ENCODE measurements around the gene LRRC4C.

DNA sequence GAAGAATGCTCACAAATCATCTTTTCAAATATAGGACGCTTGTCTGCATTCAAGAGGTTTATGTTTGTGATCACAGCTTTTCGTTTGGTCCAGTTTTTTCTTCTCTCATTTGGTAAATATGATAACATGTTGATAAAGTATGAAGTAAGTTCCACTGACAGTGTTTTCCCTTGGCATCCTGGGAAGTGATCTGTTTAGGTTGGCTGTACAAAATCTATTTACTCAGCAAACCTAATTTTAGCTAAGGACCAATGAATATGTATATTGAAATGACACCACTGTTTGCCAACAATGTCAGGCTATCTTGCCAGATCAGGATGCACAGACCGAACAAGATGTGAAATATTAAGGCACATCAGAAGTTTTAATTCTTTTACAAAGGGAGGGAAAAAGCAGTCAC lies 1230.8 kb downstream of the LRRC4C start:
- no peak for TF ChIP-seq POLR2A (IDR thresholded peaks at IDR 0.05)
- TF ChIP-seq, protein P1, sequence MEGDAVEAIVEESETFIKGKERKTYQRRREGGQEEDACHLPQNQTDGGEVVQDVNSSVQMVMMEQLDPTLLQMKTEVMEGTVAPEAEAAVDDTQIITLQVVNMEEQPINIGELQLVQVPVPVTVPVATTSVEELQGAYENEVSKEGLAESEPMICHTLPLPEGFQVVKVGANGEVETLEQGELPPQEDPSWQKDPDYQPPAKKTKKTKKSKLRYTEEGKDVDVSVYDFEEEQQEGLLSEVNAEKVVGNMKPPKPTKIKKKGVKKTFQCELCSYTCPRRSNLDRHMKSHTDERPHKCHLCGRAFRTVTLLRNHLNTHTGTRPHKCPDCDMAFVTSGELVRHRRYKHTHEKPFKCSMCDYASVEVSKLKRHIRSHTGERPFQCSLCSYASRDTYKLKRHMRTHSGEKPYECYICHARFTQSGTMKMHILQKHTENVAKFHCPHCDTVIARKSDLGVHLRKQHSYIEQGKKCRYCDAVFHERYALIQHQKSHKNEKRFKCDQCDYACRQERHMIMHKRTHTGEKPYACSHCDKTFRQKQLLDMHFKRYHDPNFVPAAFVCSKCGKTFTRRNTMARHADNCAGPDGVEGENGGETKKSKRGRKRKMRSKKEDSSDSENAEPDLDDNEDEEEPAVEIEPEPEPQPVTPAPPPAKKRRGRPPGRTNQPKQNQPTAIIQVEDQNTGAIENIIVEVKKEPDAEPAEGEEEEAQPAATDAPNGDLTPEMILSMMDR (IDR thresholded peaks at IDR 0.05) = no peak

All from gastroesophageal sphincter (tissue), 3 donors.